ENCODE results near the gene RNF220. TPM values are rescaled to one million over a fixed set of nuclear protein-coding genes. Genes with fewer than 3 reads are reported as not detected.

Gene RNF220
- total RNA-seq, 4 donors from 2014 or later = 112 to 134 (median 132) TPM

DNA sequence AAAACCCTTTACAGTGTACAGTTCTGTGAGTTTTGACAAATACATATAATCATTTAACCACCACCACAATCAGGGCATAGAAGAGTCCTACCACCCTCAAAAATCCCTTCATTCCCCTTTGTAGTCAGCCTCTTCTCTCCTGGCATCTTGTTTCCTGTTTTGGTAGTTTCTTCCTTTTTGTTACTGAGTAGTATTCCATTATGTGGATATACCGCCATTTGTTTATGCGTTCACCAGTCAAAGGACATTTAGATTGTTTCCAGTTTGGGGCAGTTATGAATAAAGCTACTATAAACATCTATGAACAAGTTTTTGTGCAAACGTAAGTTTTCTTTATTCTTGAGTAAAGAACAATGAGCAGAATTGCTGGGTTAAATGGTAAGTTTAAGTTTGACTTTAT lies 49.6 kb downstream of the RNF220 start:
- Histone ChIP-seq H3K36me3 (no peaks in the 10 kb centered on the region), H3K27me3 (peaks cover 23% of the 10 kb centered on the region), H3K4me1 (no peaks in the 10 kb centered on the region), H3K4me3 (no peak overlapping the region), H3K9me3 (no peaks in the 10 kb centered on the region), H3K27ac (no peak overlapping the region)
- TF ChIP-seq, protein P1, sequence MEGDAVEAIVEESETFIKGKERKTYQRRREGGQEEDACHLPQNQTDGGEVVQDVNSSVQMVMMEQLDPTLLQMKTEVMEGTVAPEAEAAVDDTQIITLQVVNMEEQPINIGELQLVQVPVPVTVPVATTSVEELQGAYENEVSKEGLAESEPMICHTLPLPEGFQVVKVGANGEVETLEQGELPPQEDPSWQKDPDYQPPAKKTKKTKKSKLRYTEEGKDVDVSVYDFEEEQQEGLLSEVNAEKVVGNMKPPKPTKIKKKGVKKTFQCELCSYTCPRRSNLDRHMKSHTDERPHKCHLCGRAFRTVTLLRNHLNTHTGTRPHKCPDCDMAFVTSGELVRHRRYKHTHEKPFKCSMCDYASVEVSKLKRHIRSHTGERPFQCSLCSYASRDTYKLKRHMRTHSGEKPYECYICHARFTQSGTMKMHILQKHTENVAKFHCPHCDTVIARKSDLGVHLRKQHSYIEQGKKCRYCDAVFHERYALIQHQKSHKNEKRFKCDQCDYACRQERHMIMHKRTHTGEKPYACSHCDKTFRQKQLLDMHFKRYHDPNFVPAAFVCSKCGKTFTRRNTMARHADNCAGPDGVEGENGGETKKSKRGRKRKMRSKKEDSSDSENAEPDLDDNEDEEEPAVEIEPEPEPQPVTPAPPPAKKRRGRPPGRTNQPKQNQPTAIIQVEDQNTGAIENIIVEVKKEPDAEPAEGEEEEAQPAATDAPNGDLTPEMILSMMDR (IDR thresholded peaks at IDR 0.05) = no peak
- no peak for TF ChIP-seq POLR2A (IDR thresholded peaks at IDR 0.05)
- TF ChIP-seq POLR2AphosphoS5 (IDR thresholded peaks at IDR 0.05) = no peak
- no peak for TF ChIP-seq EP300 (IDR thresholded peaks at IDR 0.05)
- ATAC-seq = no peak
- 87 to 94% methylated on average over 3 of the region's 3 CpGs for WGBS, 2 donors (ENCODE audit: low coverage in 1 of 2)

DNA sequence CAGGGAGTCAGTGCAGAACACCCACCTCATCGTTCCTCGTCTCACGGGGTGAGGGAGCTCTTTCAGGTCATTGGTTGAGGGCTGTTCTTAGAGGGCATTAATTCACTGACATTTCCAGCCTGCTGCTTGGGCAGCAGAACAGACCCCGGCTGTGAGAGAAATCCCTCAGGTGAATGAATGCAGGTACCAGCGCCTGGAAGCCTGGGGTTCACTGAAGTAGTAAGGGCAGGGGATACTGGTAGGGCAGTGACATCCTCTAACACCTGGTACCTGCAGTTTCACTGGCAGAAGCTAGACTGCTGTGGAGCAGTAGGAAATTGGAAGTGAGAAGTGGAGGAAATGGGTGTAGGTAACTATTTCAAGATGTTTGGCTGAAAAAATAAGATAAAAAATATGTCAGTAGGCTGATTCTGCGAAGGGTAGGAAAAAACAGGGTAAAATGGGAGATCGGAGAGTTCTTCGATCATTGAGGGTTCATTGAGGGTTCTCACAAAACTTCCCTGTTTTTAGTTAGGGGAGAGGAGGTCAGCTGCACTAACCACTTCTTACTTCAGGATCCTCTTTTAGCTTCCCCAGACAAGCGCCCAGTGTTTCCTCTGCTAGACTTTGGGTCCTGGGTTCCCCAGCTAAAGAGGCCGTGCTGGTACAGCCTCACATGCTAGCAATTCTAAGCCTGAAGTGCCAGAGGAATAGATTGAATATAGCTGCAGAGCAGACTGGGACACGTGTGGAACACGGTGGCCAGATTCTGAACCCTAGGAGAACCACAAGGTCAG lies 55.2 kb downstream of the RNF220 start:
- peaks cover 17% of the 10 kb centered on the region for H3K27me3 ChIP-seq
- ATAC-seq = no peak
- no peak overlapping the region for H3K4me3 ChIP-seq
- 67 to 70% methylated on average over 7 of the region's 12 CpGs for WGBS, 2 donors (ENCODE audit: low coverage in 1 of 2)
- H3K9me3 ChIP-seq = peaks cover 0 to 5% (median 0%) of the 10 kb centered on the region in 3 donors
- no peak for TF ChIP-seq POLR2A (IDR thresholded peaks at IDR 0.05)
- TF ChIP-seq, protein P1 (IDR thresholded peaks at IDR 0.05) = no peak
- TF ChIP-seq POLR2AphosphoS5 (IDR thresholded peaks at IDR 0.05) = no peak
- no peak for TF ChIP-seq EP300 (IDR thresholded peaks at IDR 0.05)
- H3K4me1 ChIP-seq = no peaks in the 10 kb centered on the region
- H3K36me3 ChIP-seq = no peaks in the 10 kb centered on the region
- no peak overlapping the region for H3K27ac ChIP-seq

DNA sequence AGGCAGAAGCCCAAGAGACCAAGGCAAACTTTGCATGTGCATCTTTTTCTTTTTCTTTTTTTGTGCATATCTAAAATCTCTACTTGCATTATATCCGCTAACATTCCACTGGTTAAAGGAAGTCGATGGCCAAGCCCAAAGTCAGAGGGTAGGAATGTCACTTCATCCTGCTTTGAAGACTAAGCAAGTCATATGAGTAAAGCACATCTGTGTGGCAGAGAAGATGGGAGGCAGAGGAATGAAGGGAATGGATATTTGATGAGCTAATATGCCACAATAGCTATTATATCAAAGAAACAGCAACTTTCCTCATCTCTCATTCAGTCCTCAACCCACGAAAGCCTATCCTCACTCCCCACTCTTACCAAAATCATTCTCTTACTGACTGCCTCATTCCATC lies 59.3 kb downstream of the RNF220 start:
- Histone ChIP-seq H3K9me3 (peaks cover 0 to 5% (median 0%) of the 10 kb centered on the region in 3 donors), H3K27me3 (peaks cover 6% of the 10 kb centered on the region), H3K36me3 (no peaks in the 10 kb centered on the region), H3K27ac (no peak overlapping the region), H3K4me1 (no peaks in the 10 kb centered on the region), H3K4me3 (no peak overlapping the region)
- WGBS, 2 donors (ENCODE audit: low coverage in 1 of 2) = 67 to 86% methylated on average over 1 to 3 of the region's 3 CpGs
- TF ChIP-seq, protein P1 (IDR thresholded peaks at IDR 0.05) = no peak
- TF ChIP-seq EP300 (IDR thresholded peaks at IDR 0.05) (no peak), POLR2A (IDR thresholded peaks at IDR 0.05) (no peak), POLR2AphosphoS5 (IDR thresholded peaks at IDR 0.05) (no peak)
- ATAC-seq = no peak

DNA sequence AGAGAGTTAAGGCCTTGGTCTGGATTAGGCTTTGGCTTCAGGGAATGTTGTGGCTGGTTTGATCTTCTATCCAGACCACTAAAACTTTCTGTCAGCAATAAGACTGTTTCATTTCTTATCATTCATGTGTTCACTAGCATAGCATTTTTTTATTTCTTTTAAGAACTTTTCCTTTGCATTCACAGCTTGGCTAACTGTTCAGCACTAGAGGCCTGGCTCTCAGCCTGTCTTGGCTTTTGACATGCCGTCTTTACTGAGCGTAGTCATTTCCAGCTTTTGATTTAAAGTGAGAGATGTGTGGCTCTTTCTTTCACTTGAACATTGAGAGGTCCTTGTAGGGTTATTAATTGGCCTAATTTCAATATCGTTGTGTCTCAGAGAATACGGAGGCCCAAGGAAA lies 62.5 kb downstream of the RNF220 start:
- Histone ChIP-seq H3K27me3 (no peaks in the 10 kb centered on the region), H3K27ac (no peak overlapping the region), H3K9me3 (peaks cover 0 to 5% (median 0%) of the 10 kb centered on the region in 3 donors), H3K36me3 (no peaks in the 10 kb centered on the region), H3K4me1 (peaks cover 0 to 4% (median 0%) of the 10 kb centered on the region in 3 donors), H3K4me3 (no peak overlapping the region)
- TF ChIP-seq POLR2A (IDR thresholded peaks at IDR 0.05) = no peak
- TF ChIP-seq, protein P1 (IDR thresholded peaks at IDR 0.05) = no peak
- no peak for TF ChIP-seq POLR2AphosphoS5 (IDR thresholded peaks at IDR 0.05)
- TF ChIP-seq EP300 (IDR thresholded peaks at IDR 0.05) = no peak
- no peak for ATAC-seq
- WGBS, 2 donors (ENCODE audit: low coverage in 1 of 2) = 60 to 87% methylated on average over 3 of the region's 4 CpGs

DNA sequence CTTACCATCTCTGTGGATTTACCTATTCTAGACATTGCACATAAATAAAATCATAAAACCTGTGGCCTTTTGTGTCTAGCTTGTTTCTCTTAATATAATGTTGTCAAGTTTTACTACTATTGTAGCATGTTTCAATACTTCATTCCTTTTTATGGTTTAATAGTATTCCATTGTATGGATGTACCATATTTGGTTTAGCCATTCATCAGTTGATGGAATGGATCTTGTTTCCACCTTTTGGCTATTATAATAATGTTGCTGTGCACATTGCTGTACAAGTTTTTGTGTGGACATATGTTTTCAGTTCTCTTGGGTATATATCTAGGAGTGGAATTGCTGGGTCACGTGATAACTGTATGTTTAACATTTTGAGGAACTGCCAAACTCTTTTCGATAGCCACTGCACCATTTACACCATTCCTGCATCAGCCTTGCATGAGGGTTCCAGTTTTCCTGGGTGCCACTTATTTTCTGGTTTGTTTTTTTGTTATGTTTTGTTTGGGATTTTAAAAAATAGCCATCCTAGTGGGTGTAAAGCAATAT lies 66.9 kb downstream of the RNF220 start:
- H3K4me1 ChIP-seq = peaks cover 0 to 13% (median 0%) of the 10 kb centered on the region in 3 donors
- no peaks in the 10 kb centered on the region for H3K9me3 ChIP-seq
- no peaks in the 10 kb centered on the region for H3K36me3 ChIP-seq
- TF ChIP-seq, protein P1 (IDR thresholded peaks at IDR 0.05) = no peak
- no peak for TF ChIP-seq POLR2A (IDR thresholded peaks at IDR 0.05)
- no peak for TF ChIP-seq EP300 (IDR thresholded peaks at IDR 0.05)
- TF ChIP-seq POLR2AphosphoS5 (IDR thresholded peaks at IDR 0.05) = no peak
- peak overlapping the region in 1 of 4 donors; percentile 54 for H3K27ac ChIP-seq
- WGBS, 2 donors (ENCODE audit: low coverage in 1 of 2) = 67% methylated on average over 2 of the region's 2 CpGs; no CpG with 5 or more reads in 1 of the 2 donors
- H3K4me3 ChIP-seq = no peak overlapping the region
- ATAC-seq = no peak
- no peaks in the 10 kb centered on the region for H3K27me3 ChIP-seq
